HG03520 (cell line): ENCODE results near the gene CHRNA3.
"Not testable (repeated sequence)": the region's sequence is repeated elsewhere in the genome, so short reads cannot be mapped to it uniquely, and the experiment has no call there.

Experiments
- ATAC-seq: cut with Tn5 transposase; IDR thresholded peaks from one replicate; pipeline ENCODE4 v1.9.1; 2021; ENCODE audit warnings: mild to moderate bottlenecking, moderate library complexity; ENCODE audit not compliant: unreplicated experiment

The CHRNA3 gene

DNA sequence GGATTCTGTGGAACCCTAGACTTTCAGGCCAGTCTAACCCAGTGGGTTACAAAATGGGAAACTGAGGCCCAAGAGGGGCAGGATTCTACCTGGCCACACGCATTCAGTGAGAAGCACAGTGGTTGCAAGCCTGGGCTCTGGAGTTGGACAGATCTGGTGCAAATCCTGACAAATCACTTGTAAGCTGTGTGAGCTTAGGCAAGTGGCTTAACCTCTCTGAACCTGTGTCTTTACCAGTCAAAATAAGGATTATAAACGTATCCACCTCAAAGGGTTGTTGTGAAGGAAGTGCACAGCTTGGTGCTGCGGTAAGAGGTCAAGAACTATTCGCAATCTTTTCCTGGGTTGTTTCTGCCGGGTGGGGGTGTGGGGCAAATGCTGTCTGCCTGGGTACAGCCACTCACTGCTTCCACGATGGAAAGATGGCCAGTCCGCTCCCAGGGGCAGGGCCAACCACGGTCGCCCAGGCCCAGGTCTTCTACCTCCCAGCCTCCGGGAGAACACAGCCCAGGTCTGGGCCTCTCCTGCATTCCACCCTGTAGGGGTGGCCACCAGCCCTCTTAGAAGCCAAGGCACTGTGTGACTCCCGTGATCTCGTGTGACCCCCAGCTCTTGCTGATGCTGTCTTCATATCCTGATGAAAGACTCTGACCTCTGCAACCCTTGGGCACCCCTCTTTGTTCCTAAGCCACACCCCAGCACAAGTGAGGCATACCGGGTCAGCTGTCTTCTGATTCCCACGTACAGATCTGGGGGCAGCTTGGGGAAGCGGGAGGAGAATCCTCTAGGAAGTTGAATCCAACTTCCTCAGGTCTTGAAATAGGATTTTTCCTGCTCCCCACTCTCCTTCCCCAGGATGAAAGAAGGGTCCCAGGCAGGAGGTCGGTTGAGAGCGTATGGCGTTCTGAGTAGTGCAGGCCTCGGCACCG, 1.5 kb downstream of the CHRNA3 start:
- ATAC-seq, result no peak

DNA sequence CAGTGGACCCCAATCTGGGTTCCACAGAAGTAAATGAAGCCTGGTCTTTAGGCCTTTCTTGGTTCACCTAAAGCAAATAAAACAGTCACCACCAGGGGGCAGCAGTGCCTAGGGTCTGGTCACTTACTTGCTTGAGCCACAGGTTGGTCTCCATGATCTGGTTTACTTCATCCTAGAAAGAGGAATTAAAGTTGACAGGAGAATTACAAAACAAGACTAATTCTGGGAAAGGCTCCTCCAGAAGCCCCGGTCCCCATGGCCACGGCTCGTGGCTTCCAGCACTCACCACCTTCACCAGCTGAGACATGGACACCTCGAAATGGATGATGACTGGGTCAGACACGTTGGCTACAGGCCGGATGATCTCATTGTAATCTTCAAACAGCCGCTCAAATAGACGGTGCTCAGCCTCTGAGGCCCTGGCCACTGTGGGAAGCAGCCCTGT, 2.3 kb downstream of the CHRNA3 start:
- ATAC-seq, result no peak

DNA sequence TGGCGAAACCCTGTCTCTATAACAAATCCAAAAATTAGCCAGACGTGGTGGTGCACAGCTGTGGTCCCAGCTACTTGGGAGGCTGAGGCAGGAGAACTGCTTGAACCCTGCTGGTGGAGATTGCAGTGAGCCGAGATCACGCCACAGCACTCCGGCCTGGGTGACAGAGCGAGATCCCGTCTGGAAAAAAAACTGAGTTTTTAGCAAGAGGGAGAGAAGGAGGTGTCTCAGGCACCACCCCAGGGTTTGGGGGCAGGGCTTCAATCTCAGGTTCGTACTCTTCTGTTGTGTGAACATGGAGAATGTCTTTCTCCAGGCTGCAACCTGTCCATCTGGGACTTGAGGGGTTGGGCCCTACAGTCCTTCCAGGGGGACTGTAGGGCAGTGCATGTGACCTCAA, 2.7 kb downstream of the CHRNA3 start:
- no peak for ATAC-seq

DNA sequence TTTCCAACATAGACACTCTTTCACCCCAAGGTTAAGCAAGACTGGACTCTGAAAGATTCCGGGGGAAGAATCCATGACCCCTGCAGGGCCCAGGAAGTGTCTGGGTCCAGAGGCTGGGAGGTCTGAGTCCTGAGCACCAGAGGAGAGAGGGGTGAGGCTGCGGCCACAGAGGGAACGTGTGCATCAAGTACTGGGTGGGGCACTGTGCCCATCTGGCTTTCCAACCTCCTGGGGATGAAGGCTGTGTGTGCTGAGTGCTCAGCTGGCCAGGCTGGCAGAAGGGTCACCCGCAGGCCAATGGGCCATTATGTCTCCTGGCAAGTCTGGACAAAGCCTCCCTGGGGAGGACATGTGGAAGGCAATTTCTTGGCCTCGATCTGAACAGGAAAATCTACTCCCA, 3.3 kb downstream of the CHRNA3 start:
- no peak for ATAC-seq

DNA sequence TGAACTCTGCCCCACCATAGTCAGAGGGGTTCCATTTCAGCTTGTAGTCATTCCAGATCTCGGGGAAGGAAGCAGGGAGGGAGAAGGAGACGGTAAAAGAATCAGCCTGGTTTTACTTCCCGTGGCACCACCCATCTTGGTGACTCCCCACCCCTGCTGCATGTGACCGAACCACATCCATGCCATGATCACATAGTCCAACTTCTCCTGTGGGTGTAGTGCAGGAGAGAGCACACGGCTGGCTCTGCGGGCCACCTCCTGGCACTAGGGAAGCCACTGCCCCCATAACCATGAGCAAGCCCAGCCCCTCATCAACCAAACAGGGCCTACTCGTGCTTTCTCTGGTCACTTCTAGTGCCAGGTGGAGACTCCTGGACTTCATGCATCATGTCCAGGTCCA, 3.7 kb downstream of the CHRNA3 start:
- no peak for ATAC-seq

DNA sequence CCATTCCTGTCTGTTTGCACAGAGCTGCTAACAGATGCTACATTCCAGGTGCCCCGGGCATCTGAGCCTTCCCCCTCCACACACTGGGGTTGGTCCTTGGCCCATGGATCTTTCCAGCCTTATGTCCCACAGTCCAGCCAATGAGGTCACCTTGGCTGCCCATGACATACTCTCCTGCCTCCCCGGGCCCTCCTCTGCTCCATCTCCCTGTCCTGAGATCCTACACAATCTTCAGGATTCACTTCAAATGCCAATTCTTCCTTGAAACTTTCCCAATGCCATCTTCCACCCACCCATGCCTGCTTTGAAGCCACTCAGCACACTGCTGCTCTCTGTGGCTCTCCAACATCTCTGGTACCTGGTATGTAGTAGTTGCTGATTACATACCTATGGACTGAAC, 4.3 kb downstream of the CHRNA3 start:
- no peak for ATAC-seq

DNA sequence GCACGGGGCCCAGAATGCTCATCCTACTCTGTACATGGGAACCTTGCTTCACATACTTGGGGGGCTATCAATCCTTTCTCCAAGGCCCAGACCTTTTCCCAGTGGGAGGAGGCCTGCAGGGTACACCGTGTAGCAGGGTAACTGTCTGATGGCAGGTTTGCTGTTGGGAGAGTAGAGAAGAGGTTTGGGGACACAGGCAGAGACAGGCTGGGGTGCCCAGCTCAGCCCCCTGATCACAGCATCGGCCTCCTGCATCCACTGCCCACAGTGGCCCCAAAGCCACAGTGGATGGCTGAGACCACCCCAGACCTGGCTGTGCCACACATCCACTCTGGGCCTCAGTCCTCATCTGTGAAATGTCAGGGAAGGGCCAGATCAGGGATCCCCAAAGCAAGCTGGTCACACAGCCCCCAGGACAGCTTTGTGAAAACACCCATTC, 5.6 kb downstream of the CHRNA3 start:
- no peak for ATAC-seq

DNA sequence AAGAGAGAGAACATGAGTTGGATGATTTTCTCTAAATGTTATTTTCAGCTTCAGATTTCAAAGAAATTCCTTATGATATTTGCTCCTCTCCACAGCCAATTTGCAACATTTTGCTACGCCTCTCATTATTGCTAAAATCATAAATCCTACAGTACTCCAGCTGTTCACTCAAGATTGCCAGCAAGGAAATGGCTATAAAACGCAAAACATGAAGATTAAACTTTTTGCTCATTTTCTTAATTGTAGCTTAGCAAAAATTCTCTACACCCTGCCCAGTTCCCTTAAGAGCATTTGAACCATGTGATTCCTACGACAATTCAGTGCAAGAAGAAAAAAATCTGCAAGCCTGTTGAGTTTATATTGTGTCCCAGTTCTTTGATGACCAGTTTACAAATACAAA, 6.8 kb downstream of the CHRNA3 start:
- ATAC-seq, result no peak

DNA sequence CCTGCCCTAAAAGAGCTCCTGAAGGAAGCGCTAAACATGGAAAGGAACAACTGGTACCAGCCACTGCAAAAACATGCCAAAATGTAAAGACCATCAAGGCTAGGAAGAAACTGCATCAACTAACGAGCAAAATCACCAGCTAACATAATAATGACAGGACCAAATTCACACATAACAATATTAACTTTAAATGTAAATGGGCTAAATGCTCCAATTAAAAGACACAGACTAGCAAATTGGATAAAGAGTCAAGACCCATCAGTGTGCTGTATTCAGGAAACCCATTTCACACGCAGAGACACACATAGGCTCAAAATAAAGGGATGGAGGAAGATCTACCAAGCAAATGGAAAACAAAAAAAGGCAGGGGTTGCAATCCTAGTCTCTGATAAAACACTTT, 11.2 kb downstream of the CHRNA3 start:
- not testable (repeated sequence) for ATAC-seq

DNA sequence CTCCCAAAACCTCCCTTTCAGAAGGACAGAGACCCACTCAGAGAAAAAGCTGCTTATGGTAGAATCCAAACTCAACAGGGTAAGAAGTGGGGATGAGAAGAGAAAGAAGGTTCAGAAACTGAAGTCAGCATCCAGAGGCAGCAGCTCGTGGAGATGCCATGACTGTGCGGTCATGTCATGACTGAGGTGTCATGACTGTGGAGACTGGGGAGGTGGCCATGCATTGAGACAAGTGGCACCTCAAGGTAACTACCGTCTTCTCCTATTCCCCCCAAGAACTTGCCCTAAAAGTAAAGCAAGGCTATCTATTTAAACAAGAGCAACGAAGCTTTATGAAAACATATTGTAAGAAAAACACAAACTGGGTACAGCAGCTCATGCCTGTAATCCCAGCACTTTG, 15.1 kb downstream of the CHRNA3 start:
- no peak for ATAC-seq

DNA sequence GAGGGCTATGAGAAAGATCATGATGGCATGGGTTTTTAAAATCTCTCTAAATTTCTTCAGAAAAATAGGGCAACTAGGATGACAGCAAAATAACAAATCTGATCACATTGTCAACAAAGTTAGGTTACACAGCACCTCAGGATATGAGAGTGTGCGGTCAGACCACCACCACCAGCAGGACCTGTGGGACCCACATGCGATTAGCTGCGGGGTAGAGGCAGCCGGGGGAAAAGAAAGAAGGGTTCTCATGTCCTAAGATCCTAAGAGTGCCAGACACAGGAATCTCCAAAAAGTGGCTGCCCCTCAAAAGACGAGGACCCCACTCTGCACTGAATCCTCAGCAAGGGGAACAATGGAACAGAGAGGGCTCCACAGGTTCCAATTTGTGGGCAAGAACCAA, 15.6 kb downstream of the CHRNA3 start:
- ATAC-seq, result no peak

DNA sequence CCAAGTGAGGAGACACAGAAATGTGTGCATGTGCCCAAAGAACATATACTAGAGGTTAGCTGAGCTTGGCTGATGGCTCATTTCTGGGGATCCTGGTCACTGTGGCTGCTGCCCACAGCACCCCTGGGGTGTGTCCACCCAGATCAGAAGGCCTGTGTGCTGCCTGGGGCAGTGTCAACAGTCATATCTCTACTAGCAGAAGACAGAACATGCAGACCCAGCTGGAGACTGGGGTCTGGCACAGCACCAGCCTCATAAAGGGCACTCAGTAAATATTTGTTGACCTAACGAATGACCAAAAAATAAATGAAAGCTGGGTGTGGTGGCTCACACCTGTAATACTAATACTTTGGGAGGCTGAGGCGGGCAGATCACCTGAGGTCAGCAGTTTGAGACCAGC, 16.4 kb downstream of the CHRNA3 start:
- no peak for ATAC-seq

DNA sequence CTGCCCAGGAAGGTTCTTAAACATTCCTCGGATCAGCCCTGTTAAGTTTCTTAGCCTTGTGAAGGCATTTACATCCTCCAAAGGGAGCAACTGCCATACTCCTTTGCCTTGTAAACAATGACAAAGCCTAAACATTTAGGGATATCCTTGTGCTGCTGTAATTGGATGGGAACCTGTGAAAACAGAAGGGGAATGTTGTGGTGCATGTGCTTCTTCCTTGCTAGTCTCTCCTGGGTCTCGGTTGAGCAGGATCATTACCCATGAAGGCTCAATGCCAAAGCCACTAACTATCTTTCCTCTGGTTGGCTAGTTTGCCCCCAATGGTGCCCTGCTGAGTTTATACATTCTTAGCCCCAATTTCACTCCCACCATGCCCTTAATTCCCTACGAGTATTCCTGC, 17.3 kb downstream of the CHRNA3 start:
- no peak for ATAC-seq

DNA sequence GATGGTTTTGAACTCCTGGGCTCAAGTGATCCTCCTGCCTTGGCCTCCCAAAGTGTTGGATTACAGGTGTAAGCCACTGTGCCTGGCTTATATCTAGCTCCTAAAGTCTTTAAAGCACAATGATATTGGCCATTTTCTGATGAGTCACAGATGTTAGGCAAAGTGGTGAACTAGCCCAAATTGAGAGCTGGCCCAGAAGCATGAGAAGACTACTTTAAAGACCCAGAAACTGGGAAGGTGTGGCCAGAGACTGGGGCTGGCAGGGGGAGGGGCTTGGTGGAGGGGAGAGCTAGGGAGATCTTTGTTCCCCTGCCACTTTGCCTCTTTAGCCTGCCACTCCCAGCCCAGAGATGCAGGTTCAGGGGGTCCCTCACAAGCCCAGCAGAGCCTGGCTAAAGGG, 21.6 kb downstream of the CHRNA3 start:
- no peak for ATAC-seq

DNA sequence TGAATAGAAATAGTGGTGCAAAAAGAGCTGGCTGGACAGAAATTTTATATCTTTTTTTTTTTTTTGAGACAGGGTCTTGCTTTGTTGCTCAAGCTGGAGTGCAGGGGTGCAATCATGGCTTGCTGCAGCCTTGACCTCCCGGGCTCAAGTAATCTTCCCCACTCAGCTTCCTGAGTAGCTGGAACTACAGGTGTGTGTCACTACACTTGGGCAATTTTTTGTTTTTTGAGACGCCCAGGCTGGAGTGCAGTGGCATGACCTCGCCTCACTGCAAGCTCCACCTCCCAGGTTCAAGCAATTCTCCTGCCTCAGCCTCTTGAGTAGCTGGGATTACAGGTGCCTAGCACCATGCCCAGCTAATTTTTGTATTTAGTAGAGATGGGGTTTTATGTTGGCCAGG, 22.4 kb downstream of the CHRNA3 start:
- ATAC-seq, result no peak

DNA sequence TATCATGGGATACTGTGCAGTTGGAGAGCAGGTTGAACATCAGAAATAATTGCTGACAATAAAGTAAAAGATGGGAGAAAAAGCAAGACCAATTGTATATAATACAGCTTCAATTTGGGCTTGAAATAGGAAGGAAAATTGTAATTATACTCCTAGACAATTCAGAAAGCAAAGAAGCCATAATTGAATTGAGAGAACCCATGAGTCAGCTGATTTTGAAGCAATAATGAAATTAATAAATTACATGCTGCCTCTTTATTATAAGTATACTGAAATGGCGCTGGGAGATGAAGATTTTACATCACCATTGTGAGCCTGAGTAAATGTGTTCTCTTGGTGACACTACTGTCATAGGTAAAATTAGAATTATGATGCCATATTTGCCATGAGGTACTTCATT, 23.2 kb downstream of the CHRNA3 start:
- no peak for ATAC-seq

DNA sequence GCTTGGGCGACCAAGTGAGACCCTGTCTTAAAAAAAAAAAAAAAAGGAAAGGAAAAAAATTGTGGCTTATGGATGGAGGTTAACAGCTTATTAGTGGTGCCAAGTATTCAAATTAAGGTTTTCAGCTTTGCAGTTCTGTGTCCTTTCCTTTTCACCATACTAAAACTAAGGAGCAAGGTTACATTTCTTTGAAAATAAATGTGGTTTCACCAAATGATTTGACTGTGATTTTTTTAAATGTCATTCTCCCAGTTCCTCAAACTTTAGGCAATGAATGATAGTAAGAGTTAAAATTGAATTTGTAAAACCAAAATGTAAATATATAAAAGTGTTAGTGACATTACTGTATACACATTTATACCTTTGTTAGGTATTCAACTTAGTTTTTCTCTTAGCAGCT, 45.9 kb downstream of the CHRNA3 start:
- no peak for ATAC-seq

DNA sequence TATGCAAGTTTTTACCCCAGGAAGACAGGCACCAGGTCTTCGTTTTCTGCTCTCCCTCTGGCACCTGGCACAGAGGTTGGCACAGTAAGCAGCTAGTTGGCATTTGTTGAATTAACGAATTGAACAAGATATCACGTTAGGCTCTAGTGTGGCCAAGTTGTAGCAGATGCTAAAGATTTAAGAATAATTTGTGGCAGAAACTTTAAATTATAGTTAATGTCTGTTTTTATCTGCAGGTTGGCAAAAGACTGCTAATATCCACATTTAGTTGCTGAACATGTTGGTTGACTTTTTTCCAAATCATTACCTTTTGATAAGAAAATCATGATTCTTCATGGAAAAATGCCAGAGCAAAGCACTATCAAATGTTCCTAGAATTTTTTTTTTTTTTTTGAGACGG, 47.4 kb downstream of the CHRNA3 start:
- no peak for ATAC-seq

DNA sequence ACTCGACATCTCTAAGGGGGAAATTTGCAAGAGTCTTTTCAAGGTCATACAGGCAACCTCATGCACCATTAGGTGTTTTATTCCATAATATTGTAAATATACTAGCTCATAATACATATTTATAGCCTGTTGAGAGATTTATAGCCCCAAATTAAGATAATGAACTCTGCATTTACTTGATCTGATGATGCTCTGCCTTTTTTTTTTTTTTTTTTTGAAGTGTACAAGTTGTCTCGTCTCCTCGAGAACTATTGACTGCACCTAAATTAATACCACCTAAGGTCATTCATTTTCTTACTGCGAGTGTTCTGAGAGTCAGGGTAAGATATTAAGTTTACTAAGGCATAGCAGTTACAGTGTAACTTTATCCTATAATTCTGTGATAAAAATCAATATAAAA, 49.4 kb downstream of the CHRNA3 start:
- ATAC-seq, result no peak

DNA sequence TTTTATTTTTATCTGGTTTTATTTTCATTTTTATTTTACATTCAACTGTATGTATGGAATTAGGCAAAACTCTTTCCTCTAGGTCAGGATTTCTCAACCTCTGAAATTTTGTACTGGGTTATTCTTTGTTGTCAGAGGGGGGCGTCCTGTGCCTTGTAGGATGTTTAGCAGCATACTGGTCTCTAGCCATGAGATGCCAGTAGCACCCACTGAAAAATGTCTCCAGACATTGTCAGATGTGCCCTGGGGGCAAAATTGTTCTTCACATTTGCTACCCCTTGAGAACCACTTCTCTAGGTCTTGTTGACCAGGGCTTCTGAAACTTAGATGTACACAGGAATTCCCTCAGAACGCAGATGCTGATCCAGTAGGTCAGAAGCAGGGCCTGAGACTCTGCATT, 50.1 kb downstream of the CHRNA3 start:
- no peak for ATAC-seq

DNA sequence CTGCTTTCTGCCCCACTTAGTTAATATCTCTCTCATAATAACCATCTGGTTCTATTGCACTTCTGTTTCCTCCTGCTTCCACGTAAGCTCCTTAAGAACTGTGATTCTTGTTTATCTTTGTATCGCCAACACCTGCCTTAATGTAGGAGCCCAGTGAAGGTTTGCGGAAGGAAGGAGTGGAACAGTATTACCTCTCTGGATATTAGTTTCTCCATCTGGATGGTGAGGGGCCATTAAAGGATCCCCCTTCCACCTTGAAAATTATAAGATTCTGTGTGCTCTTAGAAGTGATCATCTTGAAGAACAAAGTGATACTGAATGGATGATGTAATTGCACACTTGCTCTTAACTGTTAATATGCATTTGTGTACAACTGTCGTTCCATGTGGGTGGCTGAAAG, 53.3 kb downstream of the CHRNA3 start:
- no peak for ATAC-seq

DNA sequence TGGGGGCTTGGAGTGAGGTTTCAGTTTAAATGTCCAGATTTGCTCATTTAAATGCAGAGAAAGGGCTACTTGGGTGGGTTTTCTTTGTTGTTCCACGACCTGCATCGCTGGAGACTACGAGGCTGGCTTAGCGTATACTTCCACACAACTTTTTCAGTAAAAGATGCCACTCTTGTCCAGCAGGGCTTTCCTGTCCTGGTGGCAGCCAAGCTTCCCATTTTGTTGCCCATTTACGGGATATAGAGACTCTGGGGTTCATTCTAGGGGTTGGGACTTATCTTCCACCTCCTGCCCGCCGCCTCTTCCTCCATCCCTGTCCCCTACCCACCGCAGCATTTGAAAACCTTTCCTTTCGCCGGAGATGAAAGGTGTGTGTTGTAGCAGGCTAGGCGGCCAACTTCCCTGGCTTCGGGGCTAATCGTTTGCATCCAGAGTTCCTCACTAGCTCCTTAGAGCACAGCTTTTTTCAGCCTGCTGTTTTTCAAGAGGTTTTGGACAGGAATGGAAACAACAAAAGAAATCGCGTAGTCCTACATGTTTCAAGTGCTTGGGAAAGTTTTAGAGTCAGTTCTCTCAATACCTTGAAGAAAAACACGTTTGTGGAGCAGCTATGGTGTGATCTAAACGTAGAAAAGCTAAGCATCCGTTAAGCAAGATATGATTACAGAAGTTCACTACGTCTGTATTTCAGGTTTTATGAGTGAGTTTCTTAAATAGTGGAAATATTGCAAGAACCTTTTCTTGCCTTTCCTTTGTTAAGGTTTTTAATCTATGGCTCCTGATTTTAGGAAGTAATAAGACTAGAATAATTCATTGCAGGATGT, 54.6 kb downstream of the CHRNA3 start:
- ATAC-seq, result no peak
